ENCODE data around the gene MEX3C.

DNA sequence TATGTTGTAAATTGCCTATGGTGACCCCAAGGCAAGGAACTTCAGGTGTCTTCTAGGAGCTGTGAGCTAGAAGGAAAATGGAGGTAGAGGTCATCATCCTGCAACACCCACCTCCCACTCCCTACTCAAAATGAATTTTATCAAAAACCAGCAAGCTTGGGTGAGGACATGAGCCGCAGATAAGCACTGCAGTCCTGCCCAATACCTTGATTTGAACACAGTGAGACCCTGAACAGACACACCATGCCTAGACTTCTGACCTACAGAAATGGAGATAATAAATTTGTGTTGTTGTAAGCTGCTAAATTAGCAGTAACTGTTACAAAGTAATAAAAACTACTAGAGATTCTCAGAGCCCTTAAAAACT is 13.4 kb downstream of the MEX3C start:
- TF ChIP-seq, protein P1, sequence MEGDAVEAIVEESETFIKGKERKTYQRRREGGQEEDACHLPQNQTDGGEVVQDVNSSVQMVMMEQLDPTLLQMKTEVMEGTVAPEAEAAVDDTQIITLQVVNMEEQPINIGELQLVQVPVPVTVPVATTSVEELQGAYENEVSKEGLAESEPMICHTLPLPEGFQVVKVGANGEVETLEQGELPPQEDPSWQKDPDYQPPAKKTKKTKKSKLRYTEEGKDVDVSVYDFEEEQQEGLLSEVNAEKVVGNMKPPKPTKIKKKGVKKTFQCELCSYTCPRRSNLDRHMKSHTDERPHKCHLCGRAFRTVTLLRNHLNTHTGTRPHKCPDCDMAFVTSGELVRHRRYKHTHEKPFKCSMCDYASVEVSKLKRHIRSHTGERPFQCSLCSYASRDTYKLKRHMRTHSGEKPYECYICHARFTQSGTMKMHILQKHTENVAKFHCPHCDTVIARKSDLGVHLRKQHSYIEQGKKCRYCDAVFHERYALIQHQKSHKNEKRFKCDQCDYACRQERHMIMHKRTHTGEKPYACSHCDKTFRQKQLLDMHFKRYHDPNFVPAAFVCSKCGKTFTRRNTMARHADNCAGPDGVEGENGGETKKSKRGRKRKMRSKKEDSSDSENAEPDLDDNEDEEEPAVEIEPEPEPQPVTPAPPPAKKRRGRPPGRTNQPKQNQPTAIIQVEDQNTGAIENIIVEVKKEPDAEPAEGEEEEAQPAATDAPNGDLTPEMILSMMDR (IDR thresholded peaks at IDR 0.05; ENCODE audit: poor library complexity, severe bottlenecking): no peak
- TF ChIP-seq EZH2 (IDR thresholded peaks at IDR 0.05; ENCODE audit: borderline replicate concordance, insufficient read depth, low read length, poor library complexity, severe bottlenecking) (no peak), POLR2AphosphoS5 (IDR thresholded peaks at IDR 0.05) (no peak)

Measured in neural cell (in vitro differentiated cells).